T-cell (primary cell): ENCODE measurements around the gene WDR37. TPM values are rescaled to one million over a fixed set of nuclear protein-coding genes. Genes with fewer than 3 reads are reported as not detected.
A peak's percentile ranks its signal among the peaks of the same experiment; 100 is the strongest.

ENCODE experiments used
- ATAC-seq, 4 experiments: fragments of 200-7000 bp in 3 of 4; fragments of 150-1000 bp in 1 of 4; cut with Tn5 transposase; replicated peaks in 1 of 4; 1 replicate in 3 of 4; 2 replicates in 1 of 4; pipeline ENCODE4 v1.10.0; 2021; ENCODE audit warnings: moderate library complexity in 3 of 4, mild to moderate bottlenecking in 2 of 4, moderate number of reproducible peaks in 1 of 4
- CTCF ChIA-PET, 2 donors: fragments of 300-600 bp; sonication (Branson Sonifier 250); formaldehyde crosslinking; loops; one replicate each; lab custom pipeline; 2022; ENCODE audit warnings: antibody characterized with exemption in 2 of 2; lab: Charles Lee
- POLR2A ChIA-PET, 2 donors: fragments of 300-600 bp; sonication (Branson Sonifier 250); formaldehyde crosslinking; loops; one replicate each; lab custom pipeline; 2022; ENCODE audit warnings: antibody characterized with exemption in 2 of 2; lab: Charles Lee
- DNase-seq, 35 experiments: peaks; one replicate each; pipeline versions ENCODE4 v3.0.0 to v3.0.0-alpha.2; 2013 to 2023
- H3K27ac ChIP-seq: one replicate; pipeline ENCODE4 v1.5.1; 2013; ENCODE audit warnings: low read length
- H3K27me3 ChIP-seq, 2 experiments: replicated peaks in 1 of 2; 1 replicate in 1 of 2; 2 replicates in 1 of 2; pipeline versions ENCODE4 v1.6.1 to v1.7.0; 2013; ENCODE audit warnings: low read length in 1 of 2, mixed read lengths in 1 of 2; ENCODE audit not compliant: control insufficient read depth in 2 of 2, insufficient read depth in 2 of 2; ENCODE audit errors: extremely low read depth in 1 of 2
- H3K36me3 ChIP-seq, 2 donors: 1 replicate in 1 of 2; 2 replicates in 1 of 2; pipeline versions ENCODE4 v1.6.1 to v1.7.0; 2013; ENCODE audit warnings: low read length in 1 of 2; ENCODE audit not compliant: control insufficient read depth in 2 of 2, insufficient read depth in 1 of 2; ENCODE audit errors: extremely low read depth in 1 of 2
- H3K4me1 ChIP-seq, 2 experiments: 1 replicate in 1 of 2; 2 replicates in 1 of 2; pipeline versions ENCODE4 v1.6.1 to v1.7.0; 2013; ENCODE audit warnings: low read length in 2 of 2, mixed read lengths in 1 of 2; ENCODE audit not compliant: insufficient read depth in 2 of 2, control insufficient read depth in 1 of 2; ENCODE audit errors: extremely low read depth in 1 of 2
- H3K4me3 ChIP-seq, 2 donors: 1 replicate in 1 of 2; 2 replicates in 1 of 2; pipeline versions ENCODE4 v1.5.1 to v1.7.0; 2013; ENCODE audit warnings: mild to moderate bottlenecking in 2 of 2, low read length in 1 of 2, moderate library complexity in 1 of 2; ENCODE audit not compliant: control insufficient read depth in 1 of 2; ENCODE audit errors: extremely low read depth in 1 of 2
- H3K9me3 ChIP-seq: 2 replicates; pipeline ENCODE4 v1.7.0; 2013
- H3K27ac Mint-ChIP-seq, 2 donors: one replicate each; pipeline ENCODE4 v1.8.0; 2020 to 2021; ENCODE audit warnings: mild to moderate bottlenecking in 2 of 2, mixed read lengths in 2 of 2
- H3K27me3 Mint-ChIP-seq, 2 donors: one replicate each; pipeline ENCODE4 v1.8.0; 2021 to 2022; ENCODE audit warnings: mixed read lengths in 2 of 2
- H3K36me3 Mint-ChIP-seq: one replicate; pipeline ENCODE4 v1.8.0; 2021; ENCODE audit warnings: mixed read lengths
- H3K4me1 Mint-ChIP-seq, 3 donors: one replicate each; pipeline ENCODE4 v1.8.0; 2020 to 2022; ENCODE audit warnings: mixed read lengths in 3 of 3, mild to moderate bottlenecking in 1 of 3
- H3K4me3 Mint-ChIP-seq, 3 donors: one replicate each; pipeline ENCODE4 v1.8.0; 2020 to 2022; ENCODE audit warnings: mild to moderate bottlenecking in 3 of 3, mixed read lengths in 3 of 3, moderate library complexity in 3 of 3
- H3K9me3 Mint-ChIP-seq, 3 donors: one replicate each; pipeline ENCODE4 v1.8.0; 2020 to 2022; ENCODE audit warnings: mixed read lengths in 3 of 3
- WGBS: methylation state at CpG from one replicate; pipeline ENCODE4 v1.1.5; 2013; ENCODE audit warnings: missing lambda C conversion rate; ENCODE audit not compliant: insufficient coverage; 5-methylcytosine and 5-hydroxymethylcytosine counted together
- total RNA-seq, 35 experiments: library from RNA in 6 of 35; stranded (reverse) in 6 of 35; fragments of 120-200 nt in 1 of 35; gene quantifications; one replicate each; pipeline versions ENCODE4 v1.2.1 to v1.2.4 and lab custom pipeline; 2013 to 2026

Gene WDR37
- total RNA-seq, 5 donors from 2014 or later (not counting 1 experiment from before 2014, with no cell fraction given): 34.6 to 40.4 (median 37.3) TPM

DNA sequence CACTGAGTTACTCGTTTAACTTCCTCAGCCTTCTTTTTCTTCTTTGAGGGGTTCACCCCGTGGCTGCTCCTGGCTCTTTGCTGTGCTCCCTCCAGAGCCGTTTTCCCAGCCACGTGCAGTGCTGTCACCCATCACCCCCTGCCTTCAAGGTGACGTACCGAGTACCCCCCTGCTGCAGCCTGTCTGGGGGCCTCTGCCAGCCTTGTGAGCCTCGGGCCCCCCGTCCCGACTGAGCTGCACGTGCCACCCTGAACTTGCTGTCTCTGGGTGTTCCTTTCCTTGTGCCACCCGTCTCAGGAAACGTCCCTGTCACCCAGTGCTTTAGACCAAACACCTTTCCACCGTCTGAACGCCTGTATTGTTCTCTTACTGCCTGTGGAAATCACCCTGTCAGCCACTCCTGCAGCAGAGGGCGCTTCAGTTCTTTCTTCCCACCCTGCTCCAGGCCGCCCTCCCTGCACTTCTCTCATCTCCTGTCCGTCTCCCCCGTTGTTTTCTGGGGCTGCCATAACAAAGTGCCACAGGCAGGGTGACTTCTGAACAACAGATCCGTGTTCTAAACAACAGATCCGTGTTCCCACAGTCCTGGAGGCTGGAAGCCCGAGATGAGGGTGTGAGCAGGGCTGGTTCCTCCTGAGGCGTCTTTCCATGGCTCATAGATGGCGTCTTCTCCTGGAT, 44.6 kb downstream of the WDR37 start:
- ChIA-PET CTCF (no interaction called here), POLR2A (no interaction called here)
- Mint-ChIP-seq H3K36me3 (peaks cover 57% of the 10 kb centered on the region), H3K27me3 (no peaks in the 10 kb centered on the region), H3K4me1 (peaks cover 11 to 23% (median 21%) of the 10 kb centered on the region in 3 donors), H3K27ac (no peak overlapping the region), H3K9me3 (no peaks in the 10 kb centered on the region), H3K4me3 (no peak overlapping the region)
- Histone ChIP-seq H3K36me3 (peaks cover 25 to 86% of the 10 kb centered on the region in 2 donors), H3K4me3 (no peak overlapping the region), H3K27ac (no peak overlapping the region), H3K27me3 (no peaks in the 10 kb centered on the region), H3K9me3 (no peaks in the 10 kb centered on the region), H3K4me1 (no peaks in the 10 kb centered on the region)
- 89% methylated on average over 18 of the region's 23 CpGs for WGBS
- ATAC-seq (no peak), DNase-seq (no peak)

DNA sequence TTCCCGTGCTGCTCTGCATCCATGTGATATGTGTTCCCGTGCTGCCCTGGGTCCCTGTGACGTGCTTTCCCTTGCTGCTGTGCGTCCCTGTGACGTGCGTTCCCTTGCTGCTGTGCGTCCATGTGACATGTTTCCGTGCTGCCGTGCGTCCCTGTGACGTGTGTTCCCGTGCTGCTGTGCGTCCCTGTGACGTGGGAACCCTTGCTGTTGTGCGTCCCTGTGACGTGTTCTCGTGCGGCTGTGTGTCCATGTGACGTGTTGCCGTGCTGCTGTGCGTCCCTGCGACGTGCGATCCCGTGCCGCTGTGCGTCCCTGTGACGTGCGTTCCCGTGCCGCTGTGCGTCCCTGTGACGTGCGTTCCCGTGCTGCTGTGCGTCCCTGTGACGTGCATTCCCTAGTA, 45.8 kb downstream of the WDR37 start:
- Mint-ChIP-seq H3K27ac (peak overlapping the region in 1 of 2 donors; percentile 38), H3K9me3 (no peaks in the 10 kb centered on the region), H3K27me3 (no peaks in the 10 kb centered on the region), H3K36me3 (peaks cover 67% of the 10 kb centered on the region), H3K4me3 (no peak overlapping the region), H3K4me1 (peaks cover 11 to 23% (median 21%) of the 10 kb centered on the region in 3 donors)
- ATAC-seq (no peak), DNase-seq (no peak)
- Histone ChIP-seq H3K4me3 (no peak overlapping the region), H3K27me3 (no peaks in the 10 kb centered on the region), H3K36me3 (peaks cover 32 to 84% of the 10 kb centered on the region in 2 donors), H3K27ac (no peak overlapping the region), H3K9me3 (no peaks in the 10 kb centered on the region), H3K4me1 (no peaks in the 10 kb centered on the region)
- CTCF ChIA-PET: no interaction called here
- 97% methylated on average over 37 of the region's 37 CpGs for WGBS
- POLR2A ChIA-PET: no interaction called here

DNA sequence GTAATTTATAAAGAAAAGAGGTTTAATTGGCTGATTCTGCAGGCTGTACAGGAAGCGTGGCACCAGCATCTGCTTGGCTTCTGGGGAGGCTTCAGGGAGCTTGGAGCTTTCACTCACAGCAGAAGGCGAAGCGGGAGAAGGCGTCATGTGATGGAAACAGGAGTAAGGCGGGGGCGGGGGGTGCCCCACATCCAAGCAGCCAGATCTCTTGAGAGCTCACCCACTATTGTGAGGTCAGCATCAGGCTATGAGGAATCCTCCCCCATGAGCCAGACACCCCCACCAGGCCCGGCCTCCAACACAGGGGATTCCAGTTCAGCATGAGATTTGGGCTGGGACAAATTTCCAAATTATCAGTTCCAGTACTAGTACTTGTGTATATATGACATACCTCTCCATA, 46.2 kb downstream of the WDR37 start:
- H3K27me3 Mint-ChIP-seq: no peaks in the 10 kb centered on the region
- no peaks in the 10 kb centered on the region for H3K9me3 Mint-ChIP-seq
- Histone ChIP-seq H3K4me1 (no peaks in the 10 kb centered on the region), H3K4me3 (no peak overlapping the region), H3K9me3 (no peaks in the 10 kb centered on the region), H3K36me3 (peaks cover 33 to 84% of the 10 kb centered on the region in 2 donors), H3K27ac (no peak overlapping the region), H3K27me3 (no peaks in the 10 kb centered on the region)
- WGBS: 83% methylated on average over 1 of the region's 7 CpGs
- peak overlapping the region; percentile 38 to 48 for H3K27ac Mint-ChIP-seq
- no peak overlapping the region for H3K4me3 Mint-ChIP-seq
- DNase-seq (no peak), ATAC-seq (no peak)
- ChIA-PET CTCF (no interaction called here), POLR2A (no interaction called here)
- H3K4me1 Mint-ChIP-seq: peaks cover 11 to 23% (median 22%) of the 10 kb centered on the region in 3 donors
- peaks cover 69% of the 10 kb centered on the region for H3K36me3 Mint-ChIP-seq

DNA sequence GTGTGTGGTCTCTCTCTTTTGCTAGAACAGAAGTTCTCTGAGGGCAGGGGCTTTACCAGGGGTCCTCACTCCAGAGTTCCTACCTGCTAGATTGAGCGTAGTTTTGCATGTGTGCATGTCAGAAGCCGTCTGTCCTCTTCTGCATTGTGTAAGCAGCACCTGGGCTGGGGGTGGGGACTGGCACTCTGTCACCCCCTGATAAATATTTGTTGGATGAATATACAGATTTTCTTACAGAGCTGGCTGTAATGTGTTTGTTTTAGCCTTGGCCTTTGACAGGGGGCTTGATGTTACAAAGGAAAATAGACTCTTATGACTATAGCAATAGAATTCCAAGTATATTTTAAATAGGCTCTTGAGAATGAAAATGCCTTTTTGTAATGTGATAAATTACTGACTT, 46.6 kb downstream of the WDR37 start:
- Mint-ChIP-seq H3K36me3 (peaks cover 71% of the 10 kb centered on the region), H3K27ac (peak overlapping the region in 1 of 2 donors; percentile 32), H3K27me3 (no peaks in the 10 kb centered on the region), H3K4me1 (peaks cover 11 to 27% (median 26%) of the 10 kb centered on the region in 3 donors), H3K4me3 (no peak overlapping the region), H3K9me3 (no peaks in the 10 kb centered on the region)
- Histone ChIP-seq H3K9me3 (no peaks in the 10 kb centered on the region), H3K4me3 (no peak overlapping the region), H3K27me3 (no peaks in the 10 kb centered on the region), H3K4me1 (no peaks in the 10 kb centered on the region), H3K36me3 (peaks cover 33 to 84% of the 10 kb centered on the region in 2 donors), H3K27ac (no peak overlapping the region)
- ChIA-PET POLR2A (no interaction called here), CTCF (no interaction called here)
- WGBS: no CpG with 5 or more reads among the region's 2 CpGs
- DNase-seq: no peak
- ATAC-seq: no peak

DNA sequence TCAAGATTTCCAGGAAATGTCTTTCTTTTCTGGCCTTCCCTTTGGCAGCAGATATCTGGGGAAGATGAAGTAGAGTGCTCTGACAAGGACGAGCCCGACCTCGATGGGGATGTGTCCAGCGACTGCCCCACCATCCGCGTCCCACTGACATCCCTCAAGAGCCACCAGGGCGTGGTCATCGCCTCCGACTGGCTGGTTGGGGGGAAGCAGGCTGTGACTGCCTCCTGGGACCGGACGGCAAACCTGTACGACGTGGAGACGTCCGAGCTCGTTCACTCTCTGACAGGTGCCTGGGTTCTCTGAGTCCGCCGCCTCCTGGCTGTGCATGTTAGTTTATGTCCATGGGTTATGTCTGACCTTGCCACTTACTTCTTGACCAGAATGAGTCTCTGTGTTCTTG, 47.4 kb downstream of the WDR37 start:
- H3K9me3 Mint-ChIP-seq: no peaks in the 10 kb centered on the region
- H3K27ac Mint-ChIP-seq: no peak overlapping the region
- peaks cover 14 to 33% (median 31%) of the 10 kb centered on the region in 3 donors for H3K4me1 Mint-ChIP-seq
- no peak for DNase-seq
- no peak overlapping the region for H3K4me3 Mint-ChIP-seq
- WGBS: 98% methylated on average over 12 of the region's 18 CpGs
- ChIA-PET POLR2A (interaction anchor here in 1 of 2 donors (0.5 to 0.6 kb wide), 2 partner anchors 15 to 22 kb away, joined by 3 read pairs; no protein-coding TSS in a partner anchor), CTCF (interaction anchor here in 1 of 2 donors (0.6 kb wide), 1 partner anchor 40 kb away, joined by 5 read pairs; no protein-coding TSS in a partner anchor)
- Histone ChIP-seq H3K4me1 (no peaks in the 10 kb centered on the region), H3K36me3 (peaks cover 39 to 88% of the 10 kb centered on the region in 2 donors), H3K9me3 (no peaks in the 10 kb centered on the region), H3K27ac (no peak overlapping the region), H3K27me3 (no peaks in the 10 kb centered on the region), H3K4me3 (no peak overlapping the region)
- H3K36me3 Mint-ChIP-seq: peaks cover 75% of the 10 kb centered on the region
- ATAC-seq: no peak
- H3K27me3 Mint-ChIP-seq: no peaks in the 10 kb centered on the region

DNA sequence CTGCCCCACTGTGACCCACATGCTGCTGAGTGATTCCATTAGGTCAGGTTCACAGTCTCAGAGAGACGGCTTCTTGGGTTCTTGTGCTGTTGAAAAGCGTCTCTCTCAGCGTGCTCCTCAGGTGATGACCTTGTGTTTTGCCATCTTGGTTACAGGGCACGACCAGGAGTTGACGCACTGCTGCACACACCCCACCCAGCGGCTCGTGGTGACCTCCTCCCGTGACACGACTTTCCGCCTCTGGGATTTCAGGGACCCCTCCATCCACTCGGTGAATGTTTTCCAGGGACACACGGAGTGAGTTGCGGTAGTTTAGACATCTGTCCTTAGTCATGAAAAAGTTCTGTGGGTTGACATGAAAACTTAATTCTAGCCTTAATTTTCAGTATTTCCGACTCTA, 48.8 kb downstream of the WDR37 start:
- H3K4me1 ChIP-seq: peaks cover 0 to 3% of the 10 kb centered on the region in 2 experiments
- POLR2A ChIA-PET: no interaction called here

More for the DNA sequence above, 48.8 kb downstream of the WDR37 start:
- Histone ChIP-seq H3K9me3 (no peaks in the 10 kb centered on the region), H3K4me3 (no peak overlapping the region), H3K27me3 (no peaks in the 10 kb centered on the region), H3K27ac (no peak overlapping the region), H3K36me3 (peaks cover 48 to 90% of the 10 kb centered on the region in 2 donors)
- ATAC-seq (no peak), DNase-seq (no peak)
- Mint-ChIP-seq H3K27me3 (no peaks in the 10 kb centered on the region), H3K9me3 (no peaks in the 10 kb centered on the region), H3K4me1 (peaks cover 7 to 28% (median 24%) of the 10 kb centered on the region in 3 donors), H3K4me3 (no peak overlapping the region), H3K36me3 (peaks cover 68% of the 10 kb centered on the region), H3K27ac (no peak overlapping the region)
- WGBS: 95% methylated on average over 13 of the region's 14 CpGs
- CTCF ChIA-PET: no interaction called here
